ENCODE results near the gene RNF182.

The RNF182 gene

DNA sequence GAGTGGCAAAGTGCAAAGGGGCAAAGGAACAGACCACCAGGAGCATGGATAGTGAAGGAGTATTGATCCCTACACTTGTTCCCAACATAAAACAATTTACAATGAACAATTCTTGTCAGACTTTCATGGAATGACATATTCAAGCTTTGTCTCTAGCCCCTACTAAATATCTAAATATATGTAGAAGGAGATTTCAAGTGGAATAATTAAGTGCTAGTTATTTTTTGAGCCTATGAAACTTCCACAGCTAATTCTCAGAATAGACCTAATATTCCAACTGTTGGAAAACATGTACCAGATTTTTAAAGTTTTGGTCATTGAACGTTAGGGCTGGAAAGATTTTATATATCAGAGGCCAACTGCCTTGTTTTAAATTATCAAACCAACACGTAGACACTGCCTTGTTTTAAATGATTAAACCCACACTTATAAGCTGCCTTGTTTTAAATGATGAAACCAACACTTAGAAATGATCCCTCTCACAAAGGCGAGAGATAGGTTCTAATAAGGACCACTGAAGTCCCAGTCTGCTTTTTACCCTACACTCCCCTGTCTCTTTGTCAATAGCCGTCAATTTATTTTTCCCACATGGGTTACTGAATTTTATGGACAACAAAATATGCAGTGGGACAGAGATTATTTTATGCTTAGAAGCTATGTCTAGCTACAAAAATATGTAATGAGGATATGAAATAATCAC, 62.1 kb downstream of the RNF182 start:
- TF ChIP-seq, protein P1, sequence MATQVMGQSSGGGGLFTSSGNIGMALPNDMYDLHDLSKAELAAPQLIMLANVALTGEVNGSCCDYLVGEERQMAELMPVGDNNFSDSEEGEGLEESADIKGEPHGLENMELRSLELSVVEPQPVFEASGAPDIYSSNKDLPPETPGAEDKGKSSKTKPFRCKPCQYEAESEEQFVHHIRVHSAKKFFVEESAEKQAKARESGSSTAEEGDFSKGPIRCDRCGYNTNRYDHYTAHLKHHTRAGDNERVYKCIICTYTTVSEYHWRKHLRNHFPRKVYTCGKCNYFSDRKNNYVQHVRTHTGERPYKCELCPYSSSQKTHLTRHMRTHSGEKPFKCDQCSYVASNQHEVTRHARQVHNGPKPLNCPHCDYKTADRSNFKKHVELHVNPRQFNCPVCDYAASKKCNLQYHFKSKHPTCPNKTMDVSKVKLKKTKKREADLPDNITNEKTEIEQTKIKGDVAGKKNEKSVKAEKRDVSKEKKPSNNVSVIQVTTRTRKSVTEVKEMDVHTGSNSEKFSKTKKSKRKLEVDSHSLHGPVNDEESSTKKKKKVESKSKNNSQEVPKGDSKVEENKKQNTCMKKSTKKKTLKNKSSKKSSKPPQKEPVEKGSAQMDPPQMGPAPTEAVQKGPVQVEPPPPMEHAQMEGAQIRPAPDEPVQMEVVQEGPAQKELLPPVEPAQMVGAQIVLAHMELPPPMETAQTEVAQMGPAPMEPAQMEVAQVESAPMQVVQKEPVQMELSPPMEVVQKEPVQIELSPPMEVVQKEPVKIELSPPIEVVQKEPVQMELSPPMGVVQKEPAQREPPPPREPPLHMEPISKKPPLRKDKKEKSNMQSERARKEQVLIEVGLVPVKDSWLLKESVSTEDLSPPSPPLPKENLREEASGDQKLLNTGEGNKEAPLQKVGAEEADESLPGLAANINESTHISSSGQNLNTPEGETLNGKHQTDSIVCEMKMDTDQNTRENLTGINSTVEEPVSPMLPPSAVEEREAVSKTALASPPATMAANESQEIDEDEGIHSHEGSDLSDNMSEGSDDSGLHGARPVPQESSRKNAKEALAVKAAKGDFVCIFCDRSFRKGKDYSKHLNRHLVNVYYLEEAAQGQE (IDR thresholded peaks at IDR 0.05; ENCODE audit: low read depth), result no peak
- TF ChIP-seq CEBPB (IDR thresholded peaks at IDR 0.05), result no peak
- TF ChIP-seq, protein P2, sequence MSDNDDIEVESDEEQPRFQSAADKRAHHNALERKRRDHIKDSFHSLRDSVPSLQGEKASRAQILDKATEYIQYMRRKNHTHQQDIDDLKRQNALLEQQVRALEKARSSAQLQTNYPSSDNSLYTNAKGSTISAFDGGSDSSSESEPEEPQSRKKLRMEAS (IDR thresholded peaks at IDR 0.05), result no peak
- no peak for TF ChIP-seq TAF1 (IDR thresholded peaks at IDR 0.05; ENCODE audit: low read depth)
- TF ChIP-seq CREB1 (IDR thresholded peaks at IDR 0.05; ENCODE audit: low read depth), result no peak
- TF ChIP-seq TEAD4 (IDR thresholded peaks at IDR 0.05), result no peak
- no peak for TF ChIP-seq YY1 (IDR thresholded peaks at IDR 0.05; ENCODE audit: low read depth)
- no peak for TF ChIP-seq EGR1 (IDR thresholded peaks at IDR 0.05)
- TF ChIP-seq RAD21 (IDR thresholded peaks at IDR 0.05; ENCODE audit: low read depth), result no peak
- TF ChIP-seq FOXM1 (IDR thresholded peaks at IDR 0.05; ENCODE audit: borderline replicate concordance, low read depth), result no peak
- TF ChIP-seq, protein P3, sequence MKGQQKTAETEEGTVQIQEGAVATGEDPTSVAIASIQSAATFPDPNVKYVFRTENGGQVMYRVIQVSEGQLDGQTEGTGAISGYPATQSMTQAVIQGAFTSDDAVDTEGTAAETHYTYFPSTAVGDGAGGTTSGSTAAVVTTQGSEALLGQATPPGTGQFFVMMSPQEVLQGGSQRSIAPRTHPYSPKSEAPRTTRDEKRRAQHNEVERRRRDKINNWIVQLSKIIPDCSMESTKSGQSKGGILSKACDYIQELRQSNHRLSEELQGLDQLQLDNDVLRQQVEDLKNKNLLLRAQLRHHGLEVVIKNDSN (IDR thresholded peaks at IDR 0.05), result no peak
- no peak for TF ChIP-seq EP300 (IDR thresholded peaks at IDR 0.05; ENCODE audit: borderline replicate concordance)
- TF ChIP-seq TCF12 (IDR thresholded peaks at IDR 0.05; ENCODE audit: low read depth), result no peak
- TF ChIP-seq ZBTB7A (IDR thresholded peaks at IDR 0.05; ENCODE audit: low read depth), result no peak
- TF ChIP-seq NFIC (IDR thresholded peaks at IDR 0.05), result no peak

DNA sequence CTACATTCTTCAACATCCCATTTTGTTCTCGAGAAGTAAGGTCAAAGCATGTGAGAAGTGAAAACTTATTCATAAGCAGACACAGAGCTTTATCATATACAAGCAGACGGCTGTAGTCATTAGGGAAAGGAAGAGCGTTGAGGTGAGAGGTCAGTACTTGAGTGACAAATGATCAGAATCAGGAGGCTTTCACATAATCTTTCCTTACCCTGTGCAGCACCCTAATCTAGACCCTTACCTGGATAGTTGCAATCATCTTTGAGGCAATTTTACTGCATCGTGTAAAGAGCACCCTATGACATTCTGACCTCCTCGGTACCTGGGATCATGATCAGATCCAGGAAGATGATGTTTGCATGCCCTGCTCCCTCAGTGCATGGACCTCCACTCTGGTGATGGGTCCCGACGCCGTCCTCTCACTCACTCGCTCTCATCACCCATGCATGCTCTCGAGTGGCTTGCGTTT, 62.7 kb downstream of the RNF182 start:
- no peak for TF ChIP-seq TEAD4 (IDR thresholded peaks at IDR 0.05)
- TF ChIP-seq EGR1 (IDR thresholded peaks at IDR 0.05), result no peak
- TF ChIP-seq, protein P1 (IDR thresholded peaks at IDR 0.05; ENCODE audit: low read depth), result no peak
- TF ChIP-seq CREB1 (IDR thresholded peaks at IDR 0.05; ENCODE audit: low read depth), result no peak
- no peak for TF ChIP-seq NFIC (IDR thresholded peaks at IDR 0.05)

DNA sequence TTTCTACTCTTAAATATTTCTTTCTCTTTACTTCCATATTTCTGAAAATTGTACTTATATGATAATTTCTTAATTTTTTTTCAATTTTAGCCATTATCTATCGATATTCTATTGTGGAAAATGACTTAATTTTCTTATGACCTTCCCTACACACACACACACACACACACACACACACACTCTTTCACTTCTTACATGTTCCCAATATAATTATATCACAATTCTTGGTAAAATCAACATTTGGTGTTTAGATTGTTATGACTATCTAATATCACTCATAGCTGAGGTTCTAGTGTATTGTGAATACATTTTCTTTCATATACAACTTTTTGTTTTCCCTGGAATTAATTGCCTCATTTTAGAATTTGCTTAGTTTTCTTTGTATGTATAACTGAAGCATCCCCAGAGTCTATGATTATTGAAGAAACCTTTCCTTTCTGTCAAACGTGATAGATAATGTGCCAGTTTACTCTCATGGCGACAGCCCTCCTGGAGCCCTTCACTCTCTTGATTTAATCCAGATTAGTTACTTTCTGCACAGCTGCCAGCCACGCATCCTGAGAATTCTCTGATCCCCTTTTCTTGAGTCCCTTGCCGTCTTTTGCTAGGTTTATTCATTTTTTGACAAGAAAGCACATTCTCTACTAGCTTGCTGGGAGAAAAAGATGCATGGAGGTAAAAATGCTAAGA, 63.4 kb downstream of the RNF182 start:
- no peak for TF ChIP-seq CEBPB (IDR thresholded peaks at IDR 0.05)
- no peak for TF ChIP-seq RAD21 (IDR thresholded peaks at IDR 0.05; ENCODE audit: low read depth)
- TF ChIP-seq, protein P3 (IDR thresholded peaks at IDR 0.05), result no peak
- TF ChIP-seq EP300 (IDR thresholded peaks at IDR 0.05; ENCODE audit: borderline replicate concordance), result no peak
- no peak for TF ChIP-seq YY1 (IDR thresholded peaks at IDR 0.05; ENCODE audit: low read depth)
- TF ChIP-seq NFIC (IDR thresholded peaks at IDR 0.05), result no peak
- no peak for TF ChIP-seq TAF1 (IDR thresholded peaks at IDR 0.05; ENCODE audit: low read depth)
- TF ChIP-seq TEAD4 (IDR thresholded peaks at IDR 0.05), result no peak
- no peak for TF ChIP-seq FOXM1 (IDR thresholded peaks at IDR 0.05; ENCODE audit: borderline replicate concordance, low read depth)
- TF ChIP-seq EGR1 (IDR thresholded peaks at IDR 0.05), result no peak
- no peak for TF ChIP-seq ZBTB7A (IDR thresholded peaks at IDR 0.05; ENCODE audit: low read depth)
- TF ChIP-seq, protein P1 (IDR thresholded peaks at IDR 0.05; ENCODE audit: low read depth), result no peak
- TF ChIP-seq, protein P2 (IDR thresholded peaks at IDR 0.05), result no peak
- no peak for TF ChIP-seq TCF12 (IDR thresholded peaks at IDR 0.05; ENCODE audit: low read depth)
- no peak for TF ChIP-seq CREB1 (IDR thresholded peaks at IDR 0.05; ENCODE audit: low read depth)

DNA sequence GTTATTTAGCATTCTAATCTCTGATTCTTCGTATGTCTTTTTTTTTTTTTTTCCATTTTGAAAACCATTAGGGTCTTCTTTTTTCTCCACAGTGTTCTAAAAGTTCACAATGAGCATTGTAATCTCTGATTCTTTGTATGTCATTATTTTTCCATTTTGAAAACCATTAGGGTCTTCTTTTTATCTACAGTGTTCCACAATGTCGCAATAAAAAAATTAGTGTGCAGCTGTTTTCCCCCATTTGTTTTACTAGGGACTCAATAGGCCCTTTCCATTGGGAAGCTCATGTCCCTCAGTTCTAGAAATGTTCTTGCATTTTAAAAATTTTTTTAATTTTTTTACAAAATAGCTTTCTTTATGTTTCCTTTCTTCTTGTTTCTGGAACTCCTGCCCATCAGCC, 64.2 kb downstream of the RNF182 start:
- TF ChIP-seq CEBPB (IDR thresholded peaks at IDR 0.05) (no peak), FOXM1 (IDR thresholded peaks at IDR 0.05; ENCODE audit: borderline replicate concordance, low read depth) (no peak), EGR1 (IDR thresholded peaks at IDR 0.05) (no peak), TCF12 (IDR thresholded peaks at IDR 0.05; ENCODE audit: low read depth) (no peak), TEAD4 (IDR thresholded peaks at IDR 0.05) (no peak), YY1 (IDR thresholded peaks at IDR 0.05; ENCODE audit: low read depth) (no peak), RAD21 (IDR thresholded peaks at IDR 0.05; ENCODE audit: low read depth) (no peak), CREB1 (IDR thresholded peaks at IDR 0.05; ENCODE audit: low read depth) (no peak), EP300 (IDR thresholded peaks at IDR 0.05; ENCODE audit: borderline replicate concordance) (no peak), TAF1 (IDR thresholded peaks at IDR 0.05; ENCODE audit: low read depth) (no peak), NFIC (IDR thresholded peaks at IDR 0.05) (no peak), ZBTB7A (IDR thresholded peaks at IDR 0.05; ENCODE audit: low read depth) (no peak)
- TF ChIP-seq, protein P1 (IDR thresholded peaks at IDR 0.05; ENCODE audit: low read depth), result no peak
- TF ChIP-seq, protein P3 (IDR thresholded peaks at IDR 0.05), result no peak
- TF ChIP-seq, protein P2 (IDR thresholded peaks at IDR 0.05), result no peak
